HG03280 (cell line): Measurements from ENCODE around the gene UBE2E2.

Experiments used
- ATAC-seq: cut with Tn5 transposase; IDR thresholded peaks from one replicate; pipeline ENCODE4 v1.9.1; 2021; ENCODE audit warnings: mild to moderate bottlenecking, moderate library complexity; ENCODE audit not compliant: unreplicated experiment

Gene UBE2E2

GRCh38 chr3:23567917-23568316 lies 364.8 kb downstream of the UBE2E2 start:
- ATAC-seq = no peak

- ATAC-seq = no peak
Observed at GRCh38 chr3:23573827-23574226, 370.7 kb downstream of the UBE2E2 start.

GRCh38 chr3:23574822-23575315 lies 371.7 kb downstream of the UBE2E2 start:
- ATAC-seq = no peak

GRCh38 chr3:23575697-23576096 lies 372.6 kb downstream of the UBE2E2 start:
- no peak for ATAC-seq

GRCh38 chr3:23576379-23576959 lies 373.3 kb downstream of the UBE2E2 start:
- no peak for ATAC-seq

- ATAC-seq = no peak
Observed at GRCh38 chr3:23580096-23580713, 377.1 kb downstream of the UBE2E2 start.

- ATAC-seq = no peak
Observed at GRCh38 chr3:23583980-23584740, 381.0 kb downstream of the UBE2E2 start.

- no peak for ATAC-seq
Observed at GRCh38 chr3:23587513-23587912, 384.4 kb downstream of the UBE2E2 start.

- no peak for ATAC-seq
Observed at GRCh38 chr3:23588547-23588946, 385.4 kb downstream of the UBE2E2 start.

GRCh38 chr3:23589602-23590001 lies 386.5 kb downstream of the UBE2E2 start:
- no peak for ATAC-seq

- ATAC-seq = peak; percentile 88
Observed at GRCh38 chr3:23590424-23591273, 387.5 kb downstream of the UBE2E2 start.

GRCh38 chr3:23591374-23591773 lies 388.2 kb downstream of the UBE2E2 start:
- ATAC-seq = no peak

- ATAC-seq = no peak
Observed at GRCh38 chr3:23592961-23593931, 390.1 kb downstream of the UBE2E2 start.

- no peak for ATAC-seq
Observed at GRCh38 chr3:23594066-23594465, 390.9 kb downstream of the UBE2E2 start.

GRCh38 chr3:23594894-23595670 lies 392.0 kb downstream of the UBE2E2 start:
- no peak for ATAC-seq

- ATAC-seq = no peak
Observed at GRCh38 chr3:23595851-23596250, 392.7 kb downstream of the UBE2E2 start.

- no peak for ATAC-seq
Observed at GRCh38 chr3:23600167-23600871, 397.2 kb downstream of the UBE2E2 start.

- no peak for ATAC-seq
Observed at GRCh38 chr3:23601091-23601822, 398.1 kb downstream of the UBE2E2 start.
